ENCODE measurements around the gene MAGOH.

DNA sequence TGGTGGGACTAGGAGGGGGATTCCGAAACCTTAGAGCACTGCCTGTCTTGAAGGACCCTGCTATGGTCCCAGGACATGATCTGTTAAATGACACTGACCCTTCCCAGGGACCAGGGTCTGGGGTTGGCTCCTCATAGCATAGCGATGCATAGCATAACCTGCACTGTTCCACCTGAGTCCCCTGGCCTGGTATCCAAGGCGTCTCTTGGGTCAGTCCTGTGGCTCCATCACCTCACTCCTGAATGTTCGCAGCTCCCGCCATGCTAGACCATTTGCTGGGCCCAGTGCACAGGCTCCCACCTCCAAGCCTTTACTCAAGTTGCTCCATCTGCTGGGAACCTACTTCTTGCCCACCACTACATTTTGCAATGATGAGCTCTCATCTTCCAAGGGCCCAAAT, 39.0 kb upstream of the MAGOH start:
- TF ChIP-seq, protein P1, sequence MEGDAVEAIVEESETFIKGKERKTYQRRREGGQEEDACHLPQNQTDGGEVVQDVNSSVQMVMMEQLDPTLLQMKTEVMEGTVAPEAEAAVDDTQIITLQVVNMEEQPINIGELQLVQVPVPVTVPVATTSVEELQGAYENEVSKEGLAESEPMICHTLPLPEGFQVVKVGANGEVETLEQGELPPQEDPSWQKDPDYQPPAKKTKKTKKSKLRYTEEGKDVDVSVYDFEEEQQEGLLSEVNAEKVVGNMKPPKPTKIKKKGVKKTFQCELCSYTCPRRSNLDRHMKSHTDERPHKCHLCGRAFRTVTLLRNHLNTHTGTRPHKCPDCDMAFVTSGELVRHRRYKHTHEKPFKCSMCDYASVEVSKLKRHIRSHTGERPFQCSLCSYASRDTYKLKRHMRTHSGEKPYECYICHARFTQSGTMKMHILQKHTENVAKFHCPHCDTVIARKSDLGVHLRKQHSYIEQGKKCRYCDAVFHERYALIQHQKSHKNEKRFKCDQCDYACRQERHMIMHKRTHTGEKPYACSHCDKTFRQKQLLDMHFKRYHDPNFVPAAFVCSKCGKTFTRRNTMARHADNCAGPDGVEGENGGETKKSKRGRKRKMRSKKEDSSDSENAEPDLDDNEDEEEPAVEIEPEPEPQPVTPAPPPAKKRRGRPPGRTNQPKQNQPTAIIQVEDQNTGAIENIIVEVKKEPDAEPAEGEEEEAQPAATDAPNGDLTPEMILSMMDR (conservative IDR thresholded peaks at IDR 0.05; ENCODE audit: low read length) = no peak
- no peak for TF ChIP-seq EZH2phosphoT487 (IDR thresholded peaks at IDR 0.05; ENCODE audit: borderline replicate concordance)

Data from Loucy (cell line).